Left forelimb (tissue), 1 donor: ENCODE measurements around the gene FRMD8.

ENCODE experiments used
- DNase-seq: peaks from one replicate; pipeline ENCODE4 v3.0.0-alpha.2; 2018; ENCODE audit warnings: low spot score

FRMD8 gene, protein sequence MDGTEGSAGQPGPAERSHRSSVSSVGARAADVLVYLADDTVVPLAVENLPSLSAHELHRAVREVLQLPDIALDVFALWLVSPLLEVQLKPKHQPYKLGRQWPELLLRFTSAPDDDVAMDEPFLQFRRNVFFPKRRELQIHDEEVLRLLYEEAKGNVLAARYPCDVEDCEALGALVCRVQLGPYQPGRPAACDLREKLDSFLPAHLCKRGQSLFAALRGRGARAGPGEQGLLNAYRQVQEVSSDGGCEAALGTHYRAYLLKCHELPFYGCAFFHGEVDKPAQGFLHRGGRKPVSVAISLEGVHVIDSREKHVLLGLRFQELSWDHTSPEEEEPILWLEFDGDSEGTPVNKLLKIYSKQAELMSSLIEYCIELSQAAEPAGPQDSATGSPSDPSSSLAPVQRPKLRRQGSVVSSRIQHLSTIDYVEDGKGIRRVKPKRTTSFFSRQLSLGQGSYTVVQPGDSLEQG

DNA sequence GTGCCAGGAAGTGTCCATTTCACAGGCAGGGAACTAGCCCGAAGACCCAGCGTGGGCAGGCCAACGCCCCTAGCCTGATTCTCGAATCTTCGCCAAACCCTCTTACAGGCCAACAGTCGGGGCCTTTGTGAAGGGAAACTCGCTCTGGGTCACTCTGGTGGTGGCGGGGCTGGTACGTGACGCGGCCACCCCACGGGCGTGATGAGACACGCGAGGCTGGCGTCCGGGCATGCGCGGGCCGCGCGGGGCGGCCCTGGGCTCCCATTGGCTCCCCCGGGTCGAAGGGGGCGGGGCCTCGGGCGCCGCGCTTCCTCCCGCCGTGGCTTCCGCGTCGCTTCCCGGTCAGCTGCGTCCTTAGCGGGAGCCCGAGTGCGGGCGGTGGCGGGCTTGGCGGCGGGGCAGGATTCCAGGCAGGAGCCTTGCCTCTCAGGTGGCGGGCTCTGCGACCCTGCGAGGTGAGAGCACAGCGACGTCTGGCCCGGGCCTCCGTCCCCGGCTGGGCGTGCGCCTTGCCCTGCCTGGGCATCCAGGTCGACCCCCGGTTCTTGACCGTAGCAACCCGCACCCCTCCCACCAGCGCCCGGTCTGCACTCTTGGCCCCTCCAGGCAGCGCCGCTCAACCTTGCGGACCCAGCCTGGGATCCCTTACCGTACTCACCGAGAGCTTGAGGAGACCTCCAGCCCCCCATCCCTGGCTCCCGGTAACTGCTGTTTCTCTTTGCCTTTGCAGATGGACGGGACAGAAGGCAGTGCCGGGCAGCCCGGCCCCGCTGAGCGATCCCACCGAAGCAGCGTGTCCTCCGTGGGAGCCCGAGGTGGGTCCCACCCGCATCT lies at the start of gene FRMD8:
TSS of gene FRMD8 (plus strand) at position 331 of the 834 bp plus-strand sequence. CDS start at position 731, 400 bp downstream.
- peak; percentile 92 for DNase-seq

DNA sequence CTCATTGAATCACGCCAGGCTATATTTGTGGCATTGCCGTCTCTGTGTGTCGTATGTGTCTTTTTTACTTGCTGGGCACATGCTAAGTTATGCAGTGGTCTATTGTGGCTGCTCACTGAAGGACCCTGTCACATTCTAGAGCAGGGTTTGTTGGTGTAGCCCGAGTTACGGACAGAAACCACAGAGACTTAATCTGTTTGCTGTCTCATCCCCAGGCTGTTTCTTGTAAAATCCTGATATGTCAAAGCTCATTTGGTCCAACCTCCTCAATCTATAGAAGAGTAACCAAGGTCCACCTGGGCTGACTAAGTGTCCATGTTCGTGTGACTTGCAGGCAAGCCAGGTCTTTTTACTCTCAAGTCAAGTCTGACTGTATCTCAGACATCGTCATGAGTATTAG lies 47.8 kb upstream of the FRMD8 start:
- no peak for DNase-seq

DNA sequence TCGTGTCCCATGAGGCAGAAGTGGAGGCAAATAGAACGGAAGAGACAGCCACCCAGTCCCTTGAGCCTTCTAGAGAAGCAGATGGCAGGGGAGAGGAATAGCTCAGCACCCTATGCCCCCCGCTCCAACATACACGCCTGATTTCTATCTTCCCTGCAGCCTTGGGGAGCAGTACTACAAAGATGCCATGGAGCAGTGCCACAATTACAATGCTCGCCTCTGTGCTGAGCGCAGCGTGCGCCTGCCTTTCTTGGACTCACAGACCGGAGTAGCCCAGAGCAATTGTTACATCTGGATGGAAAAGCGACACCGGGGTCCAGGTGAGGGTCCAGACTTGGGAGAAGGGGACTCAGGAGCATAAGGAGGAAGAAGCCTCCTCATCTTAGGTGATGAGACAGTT lies 46.2 kb upstream of the FRMD8 start:
- DNase-seq = no peak

DNA sequence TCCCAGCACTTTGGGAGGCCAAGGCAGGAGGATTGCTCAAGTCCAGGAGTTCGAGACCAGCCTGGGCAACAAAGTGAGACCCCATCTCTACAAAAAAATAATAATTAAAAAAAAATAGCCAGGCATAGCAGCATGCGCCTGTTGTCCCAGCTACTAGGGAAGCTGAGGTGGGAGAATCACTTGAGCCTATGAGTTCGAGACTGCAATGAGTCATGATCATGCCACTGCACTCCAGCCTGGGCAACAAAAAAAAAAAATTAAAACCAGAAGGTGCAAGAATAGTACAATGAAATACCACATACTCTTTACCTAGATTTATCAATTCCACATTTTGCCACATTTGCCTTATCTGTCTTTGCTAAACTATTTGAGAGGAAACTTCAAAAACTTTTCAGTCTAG lies 44.6 kb upstream of the FRMD8 start:
- DNase-seq = no peak

DNA sequence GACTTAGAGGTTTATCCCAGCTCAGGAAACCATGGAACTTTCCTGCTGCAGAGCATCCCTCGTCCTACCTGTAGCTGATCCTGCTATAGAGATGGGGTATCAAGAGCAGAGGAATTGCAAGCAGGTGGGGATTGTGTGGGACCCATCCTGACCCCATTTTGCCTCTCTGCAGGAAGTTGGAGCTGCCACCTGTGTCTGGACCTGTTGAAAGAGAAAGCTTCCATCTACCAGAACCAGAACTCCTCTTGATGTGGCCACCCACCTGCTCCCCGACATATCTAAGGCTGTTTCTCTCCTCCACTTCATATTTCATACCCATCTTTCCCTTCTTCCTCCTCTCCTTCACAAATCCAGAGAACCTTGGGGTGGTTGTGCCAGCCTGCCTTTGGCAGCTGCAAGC lies 34.9 kb upstream of the FRMD8 start:
- DNase-seq = no peak

DNA sequence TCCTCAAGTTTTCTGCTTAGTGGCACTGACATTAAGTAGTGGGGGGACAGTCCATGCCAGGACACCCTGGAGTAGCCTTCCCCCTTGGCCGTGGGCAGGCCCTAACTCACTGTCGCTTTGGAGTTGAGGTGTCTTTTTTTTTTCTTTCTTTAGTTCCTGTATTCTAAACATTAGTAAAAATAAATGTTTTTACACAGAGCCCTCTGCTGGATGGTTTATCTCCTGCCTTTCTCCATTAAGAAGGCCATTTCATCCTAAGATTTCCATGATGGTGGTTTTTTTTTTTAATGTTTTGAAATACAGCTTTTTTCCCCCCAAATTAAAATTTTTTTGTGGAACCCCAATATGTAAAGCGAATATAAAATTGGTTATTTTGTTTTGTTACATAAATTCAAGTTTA lies 33.7 kb upstream of the FRMD8 start:
- no peak for DNase-seq

DNA sequence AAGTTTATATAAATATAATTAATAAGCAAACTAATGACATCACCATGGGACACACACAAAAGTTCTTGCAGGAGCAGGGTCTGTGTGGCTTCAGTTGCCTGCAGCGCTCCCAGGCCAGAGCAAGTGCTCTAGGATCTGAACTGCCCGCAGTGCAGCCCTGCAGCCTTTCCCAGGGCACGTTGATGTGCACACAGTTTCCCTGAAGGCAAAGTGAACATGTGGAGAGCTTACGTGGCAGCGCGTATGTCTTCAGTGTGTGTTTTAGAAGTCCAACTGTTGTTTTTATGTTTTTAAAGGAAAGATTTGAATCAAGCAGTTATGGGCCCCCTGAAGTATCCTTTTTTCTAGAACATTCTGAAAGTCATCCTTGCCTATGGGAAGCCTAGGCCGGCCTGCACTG lies 33.1 kb upstream of the FRMD8 start:
- no peak for DNase-seq

DNA sequence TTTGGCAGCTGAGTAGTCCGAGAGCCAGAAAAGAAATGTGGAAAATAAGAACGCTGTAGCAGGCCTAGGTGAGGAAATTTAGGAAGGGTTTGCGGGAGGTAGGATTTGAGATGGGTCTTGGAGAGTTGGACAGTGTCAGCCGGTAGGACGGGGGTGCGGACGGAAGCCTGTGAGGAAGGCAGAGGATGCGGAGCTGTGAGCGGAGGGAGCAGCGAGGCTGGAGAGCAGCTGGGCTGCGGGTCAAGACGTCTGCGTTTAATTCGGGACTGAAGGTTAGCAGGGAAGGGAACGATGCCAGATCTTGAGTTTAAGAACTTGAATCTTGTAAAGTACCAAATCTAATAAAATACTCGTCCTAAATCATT lies 32.6 kb upstream of the FRMD8 start:
- no peak for DNase-seq

DNA sequence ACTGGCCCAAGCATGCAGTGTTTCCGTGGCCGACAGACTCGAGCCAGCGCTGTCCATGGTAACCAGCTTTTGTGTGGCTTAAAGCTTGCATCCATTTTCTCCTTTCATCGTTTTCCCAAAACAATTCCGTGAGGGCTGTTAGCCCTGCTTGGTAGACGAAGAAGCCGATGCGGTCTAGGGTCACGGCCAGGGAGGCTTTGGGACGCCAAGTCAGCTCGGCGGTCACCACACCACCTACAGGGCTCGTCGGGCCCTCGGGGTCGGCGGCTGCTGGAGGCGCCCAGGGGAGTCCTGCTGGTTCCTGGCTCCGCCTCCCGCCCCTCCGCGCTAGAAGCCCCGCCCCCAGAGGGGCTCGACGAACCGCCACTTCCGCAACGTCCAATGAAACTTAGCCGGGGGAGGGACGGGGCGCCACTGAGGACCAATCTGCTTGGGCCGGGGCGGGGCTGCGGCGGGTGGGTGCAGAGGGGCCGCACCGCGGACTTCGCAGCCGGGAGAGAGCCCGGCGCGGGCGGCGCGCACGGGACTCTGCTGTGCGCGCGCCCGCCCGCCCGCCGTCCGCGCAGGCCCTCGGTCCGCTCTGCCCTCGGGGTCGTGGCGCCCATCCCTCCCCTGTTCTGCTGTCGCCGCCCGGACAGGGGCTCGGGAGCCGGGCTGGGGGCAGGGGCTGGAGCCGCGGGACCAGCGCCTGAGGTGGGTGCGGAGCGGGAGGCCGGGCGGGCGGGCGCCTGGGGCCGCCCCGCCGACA lies 32.0 kb upstream of the FRMD8 start, which contains the start of gene TIGD3:
TSS of gene TIGD3 (plus strand) at position 487 of the 748 bp plus-strand sequence. CDS start 1,058 bp downstream, outside the sequence.
- DNase-seq = peak; percentile 98

DNA sequence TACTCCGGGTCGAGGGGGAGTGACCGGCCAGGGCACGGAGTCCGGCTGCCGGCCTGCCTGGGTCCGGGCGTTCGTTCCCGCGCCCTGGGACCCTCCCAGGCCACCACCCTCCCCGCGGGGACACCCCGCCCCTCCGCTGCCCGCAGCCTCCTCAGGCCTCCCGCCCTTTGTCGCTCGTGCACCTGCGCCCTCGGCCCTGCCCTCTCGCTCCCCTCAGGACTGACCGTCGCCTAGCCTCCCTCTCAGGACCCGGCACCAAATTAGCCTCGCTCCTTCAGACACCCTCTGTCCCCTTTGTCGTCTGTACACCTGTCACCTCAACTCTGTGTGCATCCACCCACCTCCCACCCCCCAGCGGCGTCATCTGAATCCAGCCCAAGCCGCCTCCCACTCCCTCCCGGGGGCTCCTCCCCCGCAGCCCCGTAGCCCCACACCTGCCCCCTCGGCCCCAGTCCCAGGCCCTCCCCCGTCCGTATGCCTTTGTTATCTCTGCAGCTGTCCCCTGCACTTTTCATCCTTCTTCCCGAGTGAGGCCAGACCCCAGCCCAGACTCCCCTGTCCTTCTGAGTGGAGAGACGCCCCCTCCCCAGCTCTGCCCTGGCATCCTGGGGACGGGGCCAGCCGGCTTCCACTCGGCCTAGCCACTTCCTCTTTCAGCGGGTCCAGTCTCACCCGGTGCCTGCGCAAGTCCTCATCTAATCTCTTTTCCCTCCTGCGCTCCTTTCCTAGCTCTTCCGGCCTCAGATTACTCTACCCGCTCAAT lies 31.2 kb upstream of the FRMD8 start:
- DNase-seq = no peak

DNA sequence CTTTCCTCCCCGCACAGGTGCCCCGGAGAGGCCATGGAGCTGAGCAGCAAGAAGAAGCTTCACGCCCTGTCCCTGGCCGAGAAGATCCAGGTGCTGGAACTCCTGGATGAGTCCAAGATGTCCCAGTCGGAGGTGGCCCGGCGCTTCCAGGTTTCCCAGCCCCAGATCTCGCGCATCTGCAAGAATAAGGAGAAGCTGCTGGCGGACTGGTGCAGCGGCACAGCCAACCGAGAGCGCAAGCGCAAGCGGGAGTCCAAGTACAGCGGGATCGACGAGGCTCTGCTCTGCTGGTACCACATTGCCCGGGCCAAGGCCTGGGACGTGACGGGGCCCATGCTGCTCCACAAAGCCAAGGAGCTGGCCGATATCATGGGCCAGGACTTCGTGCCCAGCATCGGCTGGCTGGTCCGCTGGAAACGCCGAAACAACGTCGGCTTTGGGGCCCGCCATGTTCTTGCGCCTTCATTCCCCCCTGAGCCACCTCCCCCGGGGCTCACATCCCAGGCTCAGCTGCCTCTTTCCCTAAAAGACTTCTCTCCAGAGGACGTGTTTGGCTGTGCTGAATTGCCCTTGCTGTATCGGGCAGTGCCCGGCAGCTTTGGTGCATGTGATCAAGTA lies 30.6 kb upstream of the FRMD8 start:
- no peak for DNase-seq

DNA sequence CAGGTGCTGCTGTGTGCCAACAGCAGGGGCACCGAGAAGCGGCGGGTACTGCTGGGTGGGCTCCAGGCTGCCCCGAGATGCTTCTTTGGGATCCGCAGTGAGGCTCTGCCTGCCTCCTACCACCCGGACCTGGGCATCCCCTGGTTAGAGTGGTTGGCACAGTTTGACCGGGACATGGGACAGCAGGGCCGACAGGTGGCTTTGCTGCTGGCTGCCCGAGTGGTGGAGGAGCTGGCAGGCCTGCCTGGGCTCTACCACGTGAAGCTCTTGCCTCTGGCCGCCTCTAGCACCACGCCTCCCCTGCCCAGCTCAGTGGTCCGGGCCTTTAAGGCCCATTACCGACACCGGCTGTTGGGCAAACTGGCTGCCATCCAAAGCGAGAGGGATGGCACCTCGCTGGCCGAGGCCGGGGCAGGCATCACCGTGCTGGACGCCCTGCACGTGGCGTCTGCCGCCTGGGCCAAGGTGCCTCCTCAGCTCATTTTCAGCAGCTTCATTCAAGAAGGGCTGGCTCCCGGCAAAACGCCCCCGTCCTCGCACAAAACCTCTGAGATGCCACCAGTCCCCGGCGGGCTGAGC lies 30.0 kb upstream of the FRMD8 start:
- no peak for DNase-seq

DNA sequence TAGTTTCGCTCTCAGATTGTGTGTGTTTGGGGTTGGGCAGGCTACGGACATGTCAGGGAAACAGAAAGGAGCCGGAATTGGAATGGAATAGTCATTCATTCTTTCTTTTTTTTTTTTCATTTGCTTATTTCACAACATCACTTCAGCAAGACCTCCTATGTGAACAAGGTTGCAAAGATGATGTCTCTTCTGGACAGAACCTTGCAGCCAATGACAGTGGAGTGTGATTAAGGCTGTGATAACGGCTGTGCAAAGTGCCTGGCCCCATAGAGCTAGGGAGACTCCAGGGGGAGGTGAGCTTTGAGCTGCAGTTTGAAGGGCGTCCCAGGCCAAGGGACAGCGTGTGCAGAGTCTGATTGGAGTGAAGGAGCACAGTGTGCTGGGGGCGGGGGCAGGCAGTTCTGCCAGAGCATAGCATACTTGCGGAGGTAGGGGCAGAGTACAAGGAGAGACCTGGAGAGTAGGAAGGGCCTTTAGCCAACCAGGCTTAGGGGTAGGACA lies 28.5 kb upstream of the FRMD8 start:
- no peak for DNase-seq

DNA sequence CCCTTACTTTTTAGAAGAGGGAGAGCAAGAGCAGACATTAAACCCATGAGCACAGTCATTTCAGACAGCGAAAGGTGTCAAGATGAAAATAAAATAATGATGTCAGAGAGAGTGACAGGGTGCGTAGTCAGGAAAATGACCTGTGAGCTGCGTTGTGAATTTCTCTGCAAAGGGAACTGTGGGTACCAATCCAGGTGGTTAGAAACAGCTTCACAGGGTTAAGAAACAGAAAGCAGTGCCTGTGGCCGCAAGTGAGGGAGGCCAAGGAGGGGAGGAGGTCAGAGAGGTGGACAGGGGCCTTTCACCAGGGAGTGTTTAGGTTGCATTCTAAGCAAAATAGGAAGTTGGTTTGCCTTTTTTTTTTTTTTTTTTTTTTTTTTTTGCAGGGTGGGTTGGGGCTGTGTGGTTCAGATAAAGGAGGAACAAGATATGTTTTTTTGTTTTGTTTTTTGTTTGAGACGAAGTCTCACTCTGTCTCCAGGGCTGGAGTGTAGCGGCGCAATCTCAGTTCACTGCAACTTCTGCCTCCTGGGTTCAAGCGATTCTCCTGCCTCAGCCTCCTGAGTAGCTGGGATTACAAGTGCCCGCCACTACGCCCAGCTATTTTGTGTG lies 24.0 kb upstream of the FRMD8 start:
- DNase-seq = no peak

DNA sequence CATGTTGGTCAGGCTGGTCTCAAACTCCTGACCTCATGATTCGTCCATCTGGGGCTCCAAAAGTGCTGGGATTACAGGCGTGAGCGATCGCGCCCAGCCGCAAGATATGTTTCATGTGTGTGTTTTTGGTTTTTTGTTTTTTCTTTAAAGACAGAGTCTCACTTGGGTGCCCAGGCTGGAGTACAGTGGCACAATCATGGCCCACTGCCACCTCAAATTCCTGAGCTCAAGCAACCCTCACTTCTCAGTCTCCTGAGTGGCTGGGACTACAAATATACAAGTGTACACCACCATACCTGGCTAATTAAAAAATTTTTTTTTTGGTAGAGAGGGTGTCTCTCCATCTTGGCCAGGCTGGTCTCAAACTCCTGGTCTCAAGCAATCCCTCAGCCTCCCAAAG lies 23.5 kb upstream of the FRMD8 start:
- no peak for DNase-seq

DNA sequence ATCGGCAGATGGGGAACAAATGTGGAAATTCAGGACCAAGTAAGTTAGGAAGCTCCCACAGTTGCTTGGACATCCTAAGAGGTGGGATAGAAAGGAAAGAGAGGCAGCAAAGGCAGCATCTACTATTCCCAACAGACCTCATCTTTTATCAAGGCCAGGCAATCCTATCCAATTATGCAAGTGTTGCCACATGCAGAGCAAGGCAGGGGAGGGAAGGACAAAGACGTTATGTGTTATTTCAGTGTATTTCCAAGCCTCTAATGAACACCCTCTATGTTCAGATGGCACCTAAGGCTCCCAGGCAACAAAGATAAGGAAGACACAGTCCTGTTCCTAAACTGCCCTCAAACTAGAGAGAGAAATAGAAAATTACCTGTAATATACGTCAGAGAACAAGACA lies 22.7 kb upstream of the FRMD8 start:
- no peak for DNase-seq

DNA sequence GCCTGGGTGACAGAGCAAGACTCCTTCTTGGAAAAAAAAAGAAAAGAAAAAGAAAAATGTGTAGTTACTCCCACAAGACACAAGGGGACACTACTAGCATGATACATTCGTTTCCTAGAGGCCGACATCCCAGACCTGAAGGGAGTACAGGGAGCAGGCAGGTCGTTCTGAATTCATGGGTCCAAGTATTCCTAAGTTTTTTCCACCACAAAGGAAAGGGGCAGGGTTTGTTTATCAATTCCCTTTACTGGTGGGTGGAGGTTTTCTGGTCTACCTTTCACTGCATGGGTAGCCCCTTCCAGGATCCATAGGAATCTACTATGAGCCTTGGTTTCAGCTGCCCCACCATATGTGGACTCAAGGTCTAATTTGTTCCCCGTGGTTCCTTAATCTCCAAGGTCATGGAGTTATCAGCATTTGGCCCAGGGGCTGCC lies 20.1 kb upstream of the FRMD8 start:
- no peak for DNase-seq

DNA sequence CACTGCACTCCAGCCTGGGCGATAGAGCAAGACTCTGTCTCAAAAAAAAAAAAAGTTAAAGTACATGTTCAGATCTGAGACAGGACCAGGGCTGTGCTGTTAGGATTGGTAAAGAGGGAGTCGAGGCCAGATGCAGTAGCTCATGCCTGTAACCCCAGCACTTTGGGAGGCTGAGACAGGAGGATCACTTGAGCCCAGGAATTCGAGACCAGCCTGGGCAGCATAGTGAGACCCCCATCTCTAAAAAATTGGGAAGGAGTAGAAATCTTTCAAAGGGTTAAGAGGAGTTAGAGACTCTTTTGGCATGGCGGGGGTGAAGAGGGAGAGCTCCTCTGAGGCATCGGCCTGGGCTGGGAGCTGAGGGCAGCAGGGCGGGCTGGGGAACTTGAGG lies 15.8 kb upstream of the FRMD8 start:
- DNase-seq = no peak

DNA sequence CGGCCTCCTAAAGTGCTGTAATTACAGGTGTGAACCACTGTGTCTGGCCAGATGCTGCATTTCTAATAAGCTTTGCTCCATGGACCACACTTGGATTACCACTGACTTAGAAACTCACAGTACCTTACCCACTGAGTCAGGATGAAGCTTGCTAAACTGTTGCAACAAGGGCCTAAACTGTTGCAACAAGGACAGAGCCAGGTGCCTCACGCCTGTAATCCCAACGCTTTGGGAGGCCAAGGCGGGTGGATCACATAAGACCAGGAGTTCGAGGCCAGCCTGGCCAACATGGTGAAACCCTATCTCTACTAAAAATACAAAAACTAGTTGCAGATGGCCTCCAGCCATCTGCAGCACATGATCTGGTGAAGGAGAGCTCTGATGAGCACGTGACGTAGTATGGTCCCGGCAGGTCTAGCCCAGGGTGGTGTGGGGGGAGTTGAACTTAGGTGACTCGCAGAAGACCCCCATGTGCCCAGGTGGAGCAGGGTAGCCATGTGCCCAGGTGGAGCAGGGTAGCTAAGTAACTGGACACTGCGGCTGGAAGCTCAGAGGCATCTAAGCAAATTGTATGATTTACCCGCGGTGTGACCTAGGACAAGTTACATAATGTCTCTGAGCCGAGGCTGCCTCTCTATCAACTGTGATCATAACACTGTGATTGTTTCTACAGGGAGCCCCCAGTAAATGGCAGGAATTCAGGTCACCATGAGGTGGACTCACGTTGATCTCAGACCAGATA lies 12.4 kb upstream of the FRMD8 start:
- DNase-seq = no peak
